SH-SY5Y (cell line): ENCODE measurements around the gene FAM177B.

Experiments
- GATA2 ChIP-seq: IDR thresholded peaks from 2 replicates; pipeline ENCODE4 v1.6.1; 2011; ENCODE audit warnings: mild to moderate bottlenecking, low read depth, low read length
- GATA3 ChIP-seq: IDR thresholded peaks from 2 replicates; pipeline ENCODE4 v1.6.1; 2011; ENCODE audit warnings: low read depth, mild to moderate bottlenecking, low read length, moderate library complexity

DNA sequence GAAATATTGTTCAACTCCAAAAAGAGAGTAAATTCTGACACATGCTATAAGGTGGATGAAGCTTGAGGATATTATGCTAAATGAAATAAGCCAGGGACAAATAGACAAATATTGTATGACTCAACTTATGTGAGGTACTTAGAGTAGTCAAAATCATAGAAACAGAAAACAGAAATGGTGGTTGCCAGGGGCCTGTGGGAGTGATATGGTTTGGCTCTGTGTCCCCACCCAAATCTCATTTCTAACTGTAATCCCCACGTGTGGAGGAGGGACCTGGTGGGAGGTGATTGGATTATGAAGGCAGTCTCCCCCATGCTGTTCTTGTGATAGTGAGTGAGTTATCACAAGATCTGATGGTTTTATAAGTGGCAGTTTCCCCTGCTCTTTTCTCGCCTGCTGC is 53.1 kb downstream of the FAM177B start:
- TF ChIP-seq GATA3 (no peak), GATA2 (no peak)
